ENCODE data around the gene SASS6.

The SASS6 gene

GRCh38 chr1:100132566-100133477 lies at the start of gene SASS6, which contains the start of gene TRMT13:
Gene SASS6, minus strand, starts transcription at chr1:100132930. Its CDS starts 116 bp downstream, at chr1:100132814.
Gene TRMT13, plus strand, starts transcription at chr1:100133163. Its CDS starts 6 bp downstream, at chr1:100133169.
- peak; percentile 95 for DNase-seq

- DNase-seq, result no peak
Observed at GRCh38 chr1:100178091-100178490, 45.4 kb upstream of the SASS6 start, which contains the start of gene LRRC39. Gene LRRC39, minus strand, starts transcription at chr1:100178256. Its CDS starts 9,740 bp downstream, at chr1:100168516.

- DNase-seq, result no peak
Observed at GRCh38 chr1:100177295-100178041, 44.7 kb upstream of the SASS6 start.

- no peak for DNase-seq
Observed at GRCh38 chr1:100168051-100168450, 35.3 kb upstream of the SASS6 start.

- DNase-seq, result no peak
Observed at GRCh38 chr1:100164702-100165101, 32.0 kb upstream of the SASS6 start.

GRCh38 chr1:100164216-100164615 lies 31.5 kb upstream of the SASS6 start:
- no peak for DNase-seq

- DNase-seq, result no peak
Observed at GRCh38 chr1:100162881-100163280, 30.2 kb upstream of the SASS6 start.

GRCh38 chr1:100152271-100152670 lies 19.5 kb upstream of the SASS6 start:
- DNase-seq, result no peak

- DNase-seq, result no peak
Observed at GRCh38 chr1:100151679-100152078, 18.9 kb upstream of the SASS6 start.

GRCh38 chr1:100147875-100148274 lies 15.1 kb upstream of the SASS6 start:
- DNase-seq, result no peak

- no peak for DNase-seq
Observed at GRCh38 chr1:100146958-100147357, 14.2 kb upstream of the SASS6 start.

- DNase-seq, result no peak
Observed at GRCh38 chr1:100145116-100145515, 12.4 kb upstream of the SASS6 start.

- DNase-seq, result no peak
Observed at GRCh38 chr1:100142343-100142742, 9.6 kb upstream of the SASS6 start.

GRCh38 chr1:100141192-100141591 lies 8.5 kb upstream of the SASS6 start:
- no peak for DNase-seq

- DNase-seq, result no peak
Observed at GRCh38 chr1:100137602-100138001, 4.9 kb upstream of the SASS6 start.

- no peak for DNase-seq
Observed at GRCh38 chr1:100134872-100135271, 2.1 kb upstream of the SASS6 start.

- DNase-seq, result no peak
Observed at GRCh38 chr1:100131623-100132022, 1.1 kb downstream of the SASS6 start.

GRCh38 chr1:100130552-100131077 lies 2.1 kb downstream of the SASS6 start:
- DNase-seq, result no peak

- no peak for DNase-seq
Observed at GRCh38 chr1:100127226-100127625, 5.5 kb downstream of the SASS6 start.

GRCh38 chr1:100122177-100122576 lies 10.6 kb downstream of the SASS6 start:
- DNase-seq, result no peak

- no peak for DNase-seq
Observed at GRCh38 chr1:100115524-100115923, 17.2 kb downstream of the SASS6 start.

- no peak for DNase-seq
Observed at GRCh38 chr1:100109554-100110066, 23.1 kb downstream of the SASS6 start.

GRCh38 chr1:100107696-100108095 lies 25.0 kb downstream of the SASS6 start:
- no peak for DNase-seq
